AG04450 (cell line): ENCODE results near the gene GABBR2. TPM values are rescaled to one million over a fixed set of nuclear protein-coding genes. Genes with fewer than 3 reads are reported as not detected.

Experiments
- CTCF ChIA-PET: fragments of 300-600, 350-600 bp; formaldehyde crosslinking; extraction: SDS; loops from one replicate; lab custom pipeline; 2022; ENCODE audit warnings: antibody characterized with exemption, inconsistent platforms; lab: Charles Lee
- POLR2A ChIA-PET: fragments of 350-600 bp; formaldehyde crosslinking; extraction: SDS; loops from one replicate; lab custom pipeline; 2021; ENCODE audit warnings: antibody characterized with exemption, inconsistent platforms; lab: Yijun Ruan, JAX
- DNase-seq: peaks from one replicate; pipeline ENCODE4 v3.0.0-alpha.2; 2011; ENCODE audit warnings: low read depth, low spot score
- H3K27ac ChIP-seq: one replicate; pipeline ENCODE4 v1.5.1; 2012; ENCODE audit warnings: low read depth, low read length, control low read depth
- H3K27me3 ChIP-seq: one replicate; pipeline ENCODE4 v1.6.0; 2012; ENCODE audit warnings: low read length; ENCODE audit not compliant: control insufficient read depth, insufficient read depth
- H3K4me3 ChIP-seq: 2 replicates; pipeline ENCODE4 v1.5.1; 2011; ENCODE audit warnings: mild to moderate bottlenecking, low read depth, low read length, control low read depth
- H3K9me3 ChIP-seq: 2 replicates; pipeline ENCODE4 v1.5.1; 2012; ENCODE audit warnings: low read length; ENCODE audit not compliant: control insufficient read depth, insufficient read depth
- CTCF ChIP-seq: IDR thresholded peaks from 2 replicates; pipeline ENCODE4 v1.5.1; 2011; ENCODE audit warnings: low read depth, low read length, control low read depth, inconsistent platforms
- polyA plus RNA-seq: library from polyadenylated mRNA; depleted of rRNA; stranded (reverse); fragments of >200 nt; gene quantifications from 2 replicates; pipeline ENCODE4 v1.2.3, GENCODE V29; 2011

GABBR2 gene
- polyA plus RNA-seq, 1 experiment: 2.4 TPM

GRCh38 chr9:98565152-98566135 is 143.3 kb downstream of the GABBR2 start:
- H3K27me3 ChIP-seq: peaks cover 14% of the 10 kb centered on the region
- ChIA-PET CTCF (no interaction called here), POLR2A (no interaction called here)
- H3K4me3 ChIP-seq: no peak overlapping the region
- no peak for DNase-seq
- H3K9me3 ChIP-seq: no peaks in the 10 kb centered on the region
- TF ChIP-seq CTCF: no peak
- H3K27ac ChIP-seq: no peak overlapping the region

- no peak for TF ChIP-seq CTCF
- POLR2A ChIA-PET: no interaction called here
- no peak for DNase-seq
- H3K9me3 ChIP-seq: no peaks in the 10 kb centered on the region
- H3K4me3 ChIP-seq: no peak overlapping the region
- CTCF ChIA-PET: no interaction called here
- H3K27me3 ChIP-seq: peaks cover 11% of the 10 kb centered on the region
- no peak overlapping the region for H3K27ac ChIP-seq
These were observed 144.0 kb downstream of the GABBR2 start for GRCh38 chr9:98564714-98565113.

GRCh38 chr9:98563988-98564387 is 144.7 kb downstream of the GABBR2 start:
- no peak for TF ChIP-seq CTCF
- POLR2A ChIA-PET: no interaction called here
- H3K9me3 ChIP-seq: no peaks in the 10 kb centered on the region
- no peak overlapping the region for H3K4me3 ChIP-seq
- H3K27ac ChIP-seq: no peak overlapping the region
- peaks cover 9% of the 10 kb centered on the region for H3K27me3 ChIP-seq
- no peak for DNase-seq
- CTCF ChIA-PET: no interaction called here

GRCh38 chr9:98563212-98563907 is 145.4 kb downstream of the GABBR2 start:
- no peaks in the 10 kb centered on the region for H3K9me3 ChIP-seq
- CTCF ChIA-PET: no interaction called here
- DNase-seq: no peak
- TF ChIP-seq CTCF: no peak
- POLR2A ChIA-PET: no interaction called here
- no peak overlapping the region for H3K27ac ChIP-seq
- H3K27me3 ChIP-seq: peaks cover 7% of the 10 kb centered on the region
- no peak overlapping the region for H3K4me3 ChIP-seq

GRCh38 chr9:98559561-98559960 is 149.2 kb downstream of the GABBR2 start:
- ChIA-PET POLR2A (no interaction called here), CTCF (no interaction called here)
- H3K27ac ChIP-seq: no peak overlapping the region
- DNase-seq: no peak
- no peaks in the 10 kb centered on the region for H3K27me3 ChIP-seq
- no peaks in the 10 kb centered on the region for H3K9me3 ChIP-seq
- no peak overlapping the region for H3K4me3 ChIP-seq
- no peak for TF ChIP-seq CTCF
